OCI-LY7 (cell line): Measurements from ENCODE around the gene SRGAP3. TPM values are rescaled to one million over a fixed set of nuclear protein-coding genes. Genes with fewer than 3 reads are reported as not detected.

ENCODE experiments used
- BruUV-seq: library from RNA; stranded (reverse); fragments of 400-500 nt; replicated peaks from 2 replicates; lab custom pipeline; 2021; lab: Mats Ljungman, UMichigan
- CTCF ChIA-PET: fragments of 300-600 bp; sonication (Branson Sonifier 250); formaldehyde crosslinking; loops from one replicate; lab custom pipeline; 2022; ENCODE audit warnings: antibody characterized with exemption; ENCODE audit not compliant: unreplicated experiment; lab: Charles Lee
- POLR2A ChIA-PET: fragments of 300-600 bp; sonication (Branson Sonifier 250); formaldehyde crosslinking; loops from one replicate; lab custom pipeline; 2022; ENCODE audit warnings: antibody characterized with exemption; lab: Charles Lee
- DNase-seq: peaks from one replicate; pipeline ENCODE4 v3.0.0-alpha.2; 2015; ENCODE audit warnings: low spot score
- H2AFZ ChIP-seq: fragments of 200-600 bp; sonication (generic), shearing (Covaris generic); 2 replicates; pipeline ENCODE4 v1.6.1; 2014; ENCODE audit warnings: mild to moderate bottlenecking, antibody characterized with exemption, low read length, moderate library complexity
- H3K27ac ChIP-seq: fragments of 200-600 bp; sonication (generic); 2 replicates; pipeline ENCODE4 v1.5.1; 2014; ENCODE audit warnings: mixed run types, low read depth, mild to moderate bottlenecking, moderate library complexity, low read length, inconsistent platforms; ENCODE audit not compliant: poor library complexity, severe bottlenecking
- H3K36me3 ChIP-seq: fragments of 200-600 bp; sonication (generic); 2 replicates; pipeline ENCODE4 v1.6.1; 2014; ENCODE audit warnings: mild to moderate bottlenecking, antibody characterized with exemption, low read length, moderate library complexity, mixed read lengths; ENCODE audit not compliant: insufficient read depth
- H3K4me1 ChIP-seq: fragments of 200-600 bp; sonication (generic); 2 replicates; pipeline ENCODE4 v1.5.1; 2014; ENCODE audit warnings: mild to moderate bottlenecking, low read length; ENCODE audit not compliant: insufficient read depth, poor library complexity, severe bottlenecking
- H3K4me2 ChIP-seq: fragments of 200-600 bp; sonication (generic); 2 replicates; pipeline ENCODE4 v1.6.1; 2014; ENCODE audit warnings: mild to moderate bottlenecking, low read length
- H3K4me3 ChIP-seq: fragments of 200-600 bp; sonication (generic); 2 replicates; pipeline ENCODE4 v1.5.1; 2014; ENCODE audit warnings: mild to moderate bottlenecking, low read depth, low read length; ENCODE audit not compliant: poor library complexity, severe bottlenecking
- H3K79me2 ChIP-seq: fragments of 200-600 bp; sonication (generic); 2 replicates; pipeline ENCODE4 v1.6.1; 2016; ENCODE audit warnings: low read depth, mild to moderate bottlenecking, low read length, moderate library complexity, mixed read lengths; ENCODE audit not compliant: insufficient read depth
- H3K9me2 ChIP-seq: fragments of 200-600 bp; sonication (generic); 2 replicates; pipeline ENCODE4 v1.6.1; 2016; ENCODE audit warnings: mild to moderate bottlenecking, low read length, mixed read lengths; ENCODE audit not compliant: insufficient read depth
- H3K9me3 ChIP-seq: fragments of 200-600 bp; sonication (generic); 2 replicates; pipeline ENCODE4 v1.6.1; 2014; ENCODE audit warnings: mild to moderate bottlenecking, mixed run types, low read length, mixed read lengths
- H4K20me1 ChIP-seq: fragments of 200-600 bp; sonication (generic); 2 replicates; pipeline ENCODE4 v1.6.1; 2014; ENCODE audit warnings: mild to moderate bottlenecking, antibody characterized with exemption, low read length, moderate library complexity, mixed read lengths; ENCODE audit not compliant: insufficient read depth
- EZH2phosphoT487 ChIP-seq: fragments of 200-600 bp; sonication (generic); IDR thresholded peaks from 2 replicates; pipeline ENCODE4 v1.6.1; 2018; ENCODE audit warnings: low read depth, borderline replicate concordance, mild to moderate bottlenecking, mixed run types, antibody characterized with exemption, low read length, moderate library complexity, mixed read lengths
- intact Hi-C: fragments of 100-400 bp; cut with micrococcal nuclease; formaldehyde crosslinking; loops from one replicate; pipeline ENCODE4 v1.10.0; 2022; ENCODE audit not compliant: unreplicated experiment
- total RNA-seq, 2 experiments: library from RNA; depleted of rRNA in 1 of 2; stranded (reverse); fragments of >200 nt in 1 of 2; shearing (Covaris generic) in 1 of 2; gene quantifications; 2 replicates each; pipeline ENCODE4 v1.2.3, GENCODE V29; 2014 to 2022
- TF ChIP-seq, protein P1 (sequence below): fragments of 200-600 bp; sonication (generic); conservative IDR thresholded peaks from 2 replicates; pipeline ENCODE4 v1.5.1; 2014; ENCODE audit warnings: mild to moderate bottlenecking, antibody characterized with exemption, low read length, moderate library complexity, mixed read lengths

Gene SRGAP3
- total RNA-seq, 2 experiments from 2014 or later = 1.5 to 1.7 TPM

DNA sequence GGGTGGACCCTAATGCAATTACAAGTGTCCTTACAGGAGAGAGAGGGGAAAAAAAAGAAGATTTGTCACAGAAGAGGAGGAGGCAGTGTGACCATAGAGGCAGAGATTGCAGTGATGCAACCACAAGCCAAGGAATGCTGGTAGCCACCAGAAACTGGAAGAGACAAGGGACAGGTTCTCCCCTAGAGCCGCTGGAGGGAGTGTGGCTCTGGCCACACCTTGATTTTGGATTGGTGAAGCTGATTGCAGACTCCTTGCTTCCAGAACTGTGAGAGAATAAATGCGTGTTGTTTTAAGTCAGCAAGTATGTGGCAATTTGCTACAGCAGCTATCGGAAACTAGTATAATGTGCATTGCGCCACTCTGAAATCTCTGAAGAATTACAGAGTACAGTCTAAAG is 110.1 kb downstream of the SRGAP3 start:
- no peaks in the 10 kb centered on the region for H3K4me1 ChIP-seq
- intact Hi-C loops = no loop called here
- POLR2A ChIA-PET = no interaction called here
- no peak overlapping the region for H3K4me3 ChIP-seq
- no peaks in the 10 kb centered on the region for H3K9me2 ChIP-seq
- no TSS peak for BruUV-seq
- no peak for DNase-seq
- H4K20me1 ChIP-seq = no peaks in the 10 kb centered on the region
- H3K9me3 ChIP-seq = no peaks in the 10 kb centered on the region
- no peaks in the 10 kb centered on the region for H3K79me2 ChIP-seq
- CTCF ChIA-PET = no interaction called here
- no peak overlapping the region for H3K27ac ChIP-seq
- H2AFZ ChIP-seq = no peak overlapping the region
- no peak overlapping the region for H3K4me2 ChIP-seq
- no peaks in the 10 kb centered on the region for H3K36me3 ChIP-seq
- no peak for TF ChIP-seq EZH2phosphoT487
- TF ChIP-seq, protein P1, sequence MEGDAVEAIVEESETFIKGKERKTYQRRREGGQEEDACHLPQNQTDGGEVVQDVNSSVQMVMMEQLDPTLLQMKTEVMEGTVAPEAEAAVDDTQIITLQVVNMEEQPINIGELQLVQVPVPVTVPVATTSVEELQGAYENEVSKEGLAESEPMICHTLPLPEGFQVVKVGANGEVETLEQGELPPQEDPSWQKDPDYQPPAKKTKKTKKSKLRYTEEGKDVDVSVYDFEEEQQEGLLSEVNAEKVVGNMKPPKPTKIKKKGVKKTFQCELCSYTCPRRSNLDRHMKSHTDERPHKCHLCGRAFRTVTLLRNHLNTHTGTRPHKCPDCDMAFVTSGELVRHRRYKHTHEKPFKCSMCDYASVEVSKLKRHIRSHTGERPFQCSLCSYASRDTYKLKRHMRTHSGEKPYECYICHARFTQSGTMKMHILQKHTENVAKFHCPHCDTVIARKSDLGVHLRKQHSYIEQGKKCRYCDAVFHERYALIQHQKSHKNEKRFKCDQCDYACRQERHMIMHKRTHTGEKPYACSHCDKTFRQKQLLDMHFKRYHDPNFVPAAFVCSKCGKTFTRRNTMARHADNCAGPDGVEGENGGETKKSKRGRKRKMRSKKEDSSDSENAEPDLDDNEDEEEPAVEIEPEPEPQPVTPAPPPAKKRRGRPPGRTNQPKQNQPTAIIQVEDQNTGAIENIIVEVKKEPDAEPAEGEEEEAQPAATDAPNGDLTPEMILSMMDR = no peak

DNA sequence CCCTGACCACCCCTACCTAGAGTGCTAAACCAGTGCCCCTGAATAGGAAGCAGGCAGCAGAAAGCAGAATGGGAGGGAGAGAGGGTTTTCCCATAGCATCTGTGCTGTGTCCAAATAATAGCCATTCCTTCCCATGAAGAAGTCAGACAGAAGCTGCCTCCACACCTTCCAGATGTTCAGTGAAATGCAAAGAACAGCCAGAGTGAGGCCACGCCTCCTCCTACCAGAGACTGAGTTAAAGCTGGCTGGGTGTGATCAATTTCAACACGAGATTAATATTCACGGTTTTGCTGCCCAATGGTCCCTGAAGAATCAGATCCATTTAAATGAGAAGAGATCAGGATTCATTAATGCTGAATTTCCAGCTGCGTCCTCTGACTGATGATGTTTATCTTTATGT is 111.8 kb downstream of the SRGAP3 start:
- H4K20me1 ChIP-seq = no peaks in the 10 kb centered on the region
- BruUV-seq = no TSS peak
- no peaks in the 10 kb centered on the region for H3K4me1 ChIP-seq
- ChIA-PET CTCF (no interaction called here), POLR2A (no interaction called here)
- TF ChIP-seq, protein P1 = no peak
- no peak for TF ChIP-seq EZH2phosphoT487
- no peak overlapping the region for H3K4me2 ChIP-seq
- intact Hi-C loops = no loop called here
- no peak overlapping the region for H2AFZ ChIP-seq
- no peak for DNase-seq
- no peaks in the 10 kb centered on the region for H3K9me2 ChIP-seq
- no peaks in the 10 kb centered on the region for H3K36me3 ChIP-seq
- H3K4me3 ChIP-seq = no peak overlapping the region
- no peak overlapping the region for H3K27ac ChIP-seq
- no peaks in the 10 kb centered on the region for H3K9me3 ChIP-seq
- no peaks in the 10 kb centered on the region for H3K79me2 ChIP-seq

DNA sequence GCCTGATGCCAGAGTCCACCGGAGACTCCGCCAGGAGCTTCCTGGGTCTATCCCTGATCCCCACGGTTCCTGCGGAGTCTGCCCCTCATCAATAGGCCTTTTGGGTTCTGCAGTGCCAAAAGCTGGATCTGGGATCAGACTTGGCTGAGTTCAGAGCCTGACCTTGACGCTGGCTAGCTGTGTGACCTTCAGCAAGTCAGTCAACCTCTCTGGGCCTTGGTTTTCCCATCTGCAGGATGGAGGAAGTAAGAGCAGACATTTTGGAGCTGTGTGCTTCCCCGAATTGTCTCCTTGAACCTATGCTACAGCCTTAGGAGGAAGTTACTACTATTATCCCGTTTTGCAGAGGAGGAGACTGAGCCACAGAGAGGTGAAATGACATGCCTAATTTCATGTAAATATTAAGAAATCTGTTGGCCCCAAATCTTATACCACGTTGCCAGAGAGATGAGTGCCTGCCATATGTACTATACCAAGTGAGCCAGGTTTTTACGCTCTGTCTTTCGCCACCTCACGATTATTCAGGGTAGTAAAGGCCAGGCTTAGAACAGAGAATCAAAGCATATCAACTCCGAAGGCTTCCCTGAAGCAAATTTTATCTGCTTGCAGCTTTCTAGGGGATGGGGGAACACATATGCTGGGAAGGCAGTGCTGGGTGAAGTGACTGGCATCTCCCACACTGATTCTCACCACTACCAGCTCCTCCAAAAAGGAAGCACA is 112.5 kb downstream of the SRGAP3 start:
- DNase-seq = no peak
- TF ChIP-seq EZH2phosphoT487 = no peak
- TF ChIP-seq, protein P1 = no peak

More for the DNA sequence above, 112.5 kb downstream of the SRGAP3 start:
- Histone ChIP-seq H2AFZ (no peak overlapping the region), H4K20me1 (no peaks in the 10 kb centered on the region), H3K36me3 (no peaks in the 10 kb centered on the region), H3K4me2 (no peak overlapping the region), H3K9me3 (no peaks in the 10 kb centered on the region), H3K27ac (no peak overlapping the region), H3K9me2 (no peaks in the 10 kb centered on the region), H3K4me1 (no peaks in the 10 kb centered on the region), H3K4me3 (no peak overlapping the region), H3K79me2 (no peaks in the 10 kb centered on the region)
- ChIA-PET CTCF (no interaction called here), POLR2A (no interaction called here)
- intact Hi-C loops = no loop called here
- BruUV-seq = no TSS peak
